Immature natural killer cell (primary cell): ENCODE measurements around the gene AKNA. TPM values are rescaled to one million over a fixed set of nuclear protein-coding genes. Genes with fewer than 3 reads are reported as not detected.
A peak's percentile ranks its signal among the peaks of the same experiment; 100 is the strongest.

Experiments
- DNase-seq, 3 donors: peaks; one replicate each; pipeline ENCODE4 v3.0.0; 2022; ENCODE audit warnings: mixed read lengths in 1 of 3
- H3K27ac Mint-ChIP-seq, 6 donors: one replicate each; pipeline ENCODE4 v1.8.0; 2020; ENCODE audit warnings: mixed read lengths in 6 of 6, mild to moderate bottlenecking in 5 of 6, inconsistent platforms in 4 of 6, moderate library complexity in 3 of 6
- H3K27me3 Mint-ChIP-seq, 3 donors: one replicate each; pipeline ENCODE4 v1.8.0; 2020 to 2021; ENCODE audit warnings: low read depth in 3 of 3, mild to moderate bottlenecking in 3 of 3, mixed read lengths in 3 of 3, moderate library complexity in 3 of 3, inconsistent platforms in 1 of 3
- H3K36me3 Mint-ChIP-seq, 3 donors: one replicate each; pipeline ENCODE4 v1.8.0; 2020; ENCODE audit warnings: mixed read lengths in 3 of 3, inconsistent platforms in 2 of 3, mild to moderate bottlenecking in 2 of 3
- H3K4me1 Mint-ChIP-seq, 2 donors: one replicate each; pipeline ENCODE4 v1.8.0; 2020; ENCODE audit warnings: inconsistent platforms in 2 of 2, mild to moderate bottlenecking in 2 of 2, mixed read lengths in 2 of 2, moderate library complexity in 1 of 2
- H3K4me3 Mint-ChIP-seq, 5 donors: one replicate each; pipeline ENCODE4 v1.8.0; 2020; ENCODE audit warnings: mild to moderate bottlenecking in 5 of 5, mixed read lengths in 5 of 5, inconsistent platforms in 3 of 5, moderate library complexity in 3 of 5
- H3K9me3 Mint-ChIP-seq, 6 donors: one replicate each; pipeline ENCODE4 v1.8.0; 2020; ENCODE audit warnings: mild to moderate bottlenecking in 6 of 6, mixed read lengths in 6 of 6, inconsistent platforms in 4 of 6, moderate library complexity in 3 of 6
- polyA plus RNA-seq, 3 donors: library from polyadenylated mRNA; unstranded; fragments of 300-500 nt; fragmentation: Illumina TruSeq; gene quantifications; one replicate each; pipeline ENCODE4 v1.2.3, GENCODE V29; 2021

Gene AKNA
- polyA plus RNA-seq, 3 donors from 2014 or later, result 4.0 to 56.3 (median 13.8) TPM

GRCh38 chr9:114317665-114318357 lies 70.0 kb downstream of the AKNA start:
- H3K36me3 Mint-ChIP-seq, result no peaks in the 10 kb centered on the region
- DNase-seq, result no peak
- H3K27ac Mint-ChIP-seq, result no peak overlapping the region
- no peaks in the 10 kb centered on the region for H3K4me1 Mint-ChIP-seq
- H3K27me3 Mint-ChIP-seq, result peaks cover 0 to 5% (median 2%) of the 10 kb centered on the region in 3 donors
- no peak overlapping the region for H3K4me3 Mint-ChIP-seq
- H3K9me3 Mint-ChIP-seq, result no peaks in the 10 kb centered on the region

- Mint-ChIP-seq H3K4me1 (no peaks in the 10 kb centered on the region), H3K27me3 (peaks cover 0 to 7% (median 2%) of the 10 kb centered on the region in 3 donors), H3K36me3 (no peaks in the 10 kb centered on the region), H3K9me3 (no peaks in the 10 kb centered on the region), H3K27ac (no peak overlapping the region), H3K4me3 (no peak overlapping the region)
- no peak for DNase-seq
These were observed 71.1 kb downstream of the AKNA start for GRCh38 chr9:114316605-114317230.

- H3K36me3 Mint-ChIP-seq, result no peaks in the 10 kb centered on the region
- no peaks in the 10 kb centered on the region for H3K4me1 Mint-ChIP-seq
- no peaks in the 10 kb centered on the region for H3K9me3 Mint-ChIP-seq
- no peak overlapping the region for H3K4me3 Mint-ChIP-seq
- no peak for DNase-seq
- H3K27ac Mint-ChIP-seq, result no peak overlapping the region
- peaks cover 0 to 7% (median 2%) of the 10 kb centered on the region in 3 donors for H3K27me3 Mint-ChIP-seq
These were observed 71.9 kb downstream of the AKNA start for GRCh38 chr9:114315723-114316363.

GRCh38 chr9:114314881-114315722 lies 72.7 kb downstream of the AKNA start:
- DNase-seq, result no peak
- Mint-ChIP-seq H3K27ac (peak overlapping the region in 1 of 6 donors; percentile 46), H3K4me1 (no peaks in the 10 kb centered on the region), H3K9me3 (no peaks in the 10 kb centered on the region), H3K27me3 (peaks cover 0 to 7% (median 0%) of the 10 kb centered on the region in 3 donors), H3K36me3 (no peaks in the 10 kb centered on the region), H3K4me3 (no peak overlapping the region)

GRCh38 chr9:114314256-114314867 lies 73.4 kb downstream of the AKNA start:
- no peak for DNase-seq
- Mint-ChIP-seq H3K4me1 (no peaks in the 10 kb centered on the region), H3K27me3 (peaks cover 0 to 7% (median 0%) of the 10 kb centered on the region in 3 donors), H3K4me3 (no peak overlapping the region), H3K27ac (peak overlapping the region in 1 of 6 donors; percentile 24), H3K36me3 (no peaks in the 10 kb centered on the region), H3K9me3 (no peaks in the 10 kb centered on the region)

GRCh38 chr9:114313186-114313585 lies 74.6 kb downstream of the AKNA start:
- Mint-ChIP-seq H3K9me3 (no peaks in the 10 kb centered on the region), H3K4me1 (no peaks in the 10 kb centered on the region), H3K27ac (no peak overlapping the region), H3K36me3 (no peaks in the 10 kb centered on the region), H3K4me3 (no peak overlapping the region), H3K27me3 (peaks cover 0 to 4% (median 0%) of the 10 kb centered on the region in 3 donors)
- DNase-seq, result no peak

- Mint-ChIP-seq H3K4me1 (no peaks in the 10 kb centered on the region), H3K4me3 (no peak overlapping the region), H3K27me3 (peaks cover 0 to 2% (median 0%) of the 10 kb centered on the region in 3 donors), H3K9me3 (no peaks in the 10 kb centered on the region), H3K27ac (no peak overlapping the region), H3K36me3 (no peaks in the 10 kb centered on the region)
- DNase-seq, result no peak
These were observed 75.3 kb downstream of the AKNA start for GRCh38 chr9:114312513-114312875.

- no peak for DNase-seq
- no peaks in the 10 kb centered on the region for H3K9me3 Mint-ChIP-seq
- no peak overlapping the region for H3K4me3 Mint-ChIP-seq
These were observed 75.9 kb downstream of the AKNA start for GRCh38 chr9:114311571-114312512.

GRCh38 chr9:114310471-114311450 lies 77.0 kb downstream of the AKNA start:
- no peaks in the 10 kb centered on the region for H3K4me1 Mint-ChIP-seq
- H3K4me3 Mint-ChIP-seq, result no peak overlapping the region
- no peak for DNase-seq
- H3K27ac Mint-ChIP-seq, result no peak overlapping the region
- H3K27me3 Mint-ChIP-seq, result peaks cover 0 to 3% (median 0%) of the 10 kb centered on the region in 3 donors
- no peaks in the 10 kb centered on the region for H3K9me3 Mint-ChIP-seq
- no peaks in the 10 kb centered on the region for H3K36me3 Mint-ChIP-seq

More at GRCh38 chr9:114311571-114312512, 75.9 kb downstream of the AKNA start:
- no peak overlapping the region for H3K27ac Mint-ChIP-seq
- H3K27me3 Mint-ChIP-seq, result peaks cover 0 to 2% (median 0%) of the 10 kb centered on the region in 3 donors
- no peaks in the 10 kb centered on the region for H3K36me3 Mint-ChIP-seq
- no peaks in the 10 kb centered on the region for H3K4me1 Mint-ChIP-seq

GRCh38 chr9:114309096-114309495 lies 78.7 kb downstream of the AKNA start:
- no peak overlapping the region for H3K4me3 Mint-ChIP-seq
- H3K27ac Mint-ChIP-seq, result no peak overlapping the region
- no peaks in the 10 kb centered on the region for H3K36me3 Mint-ChIP-seq
- H3K27me3 Mint-ChIP-seq, result peaks cover 0 to 6% (median 0%) of the 10 kb centered on the region in 3 donors
- H3K4me1 Mint-ChIP-seq, result peaks cover 0 to 2% of the 10 kb centered on the region in 2 donors
- DNase-seq, result no peak
- H3K9me3 Mint-ChIP-seq, result no peaks in the 10 kb centered on the region

- Mint-ChIP-seq H3K27me3 (peaks cover 0 to 8% (median 0%) of the 10 kb centered on the region in 3 donors), H3K4me3 (no peak overlapping the region), H3K36me3 (no peaks in the 10 kb centered on the region), H3K4me1 (peaks cover 0 to 2% of the 10 kb centered on the region in 2 donors), H3K27ac (no peak overlapping the region), H3K9me3 (no peaks in the 10 kb centered on the region)
- no peak for DNase-seq
These were observed 79.3 kb downstream of the AKNA start for GRCh38 chr9:114308361-114308950.
